Activated naive CD4-positive, alpha-beta T cell treated with anti-CD3 and anti-CD28 coated beads, Interleukin-2, amount 50 U/mL, for 16 hours (primary cell): ENCODE measurements around the gene MRPL57.
"Not testable (repeated sequence)": the region's sequence is repeated elsewhere in the genome, so short reads cannot be mapped to it uniquely, and the experiment has no call there.

Experiments
- DNase-seq: peaks from one replicate; pipeline ENCODE4 v3.0.0-alpha.2; 2020

Gene MRPL57

GRCh38 chr13:21176215-21176981 is at the start of gene MRPL57, which contains the start of gene SKA3:
Gene MRPL57, plus strand, starts transcription at chr13:21176658. Its CDS starts 259 bp downstream, at chr13:21176917.
Gene SKA3, minus strand, starts transcription at chr13:21176552. Its CDS starts 75 bp downstream, at chr13:21176477.
- DNase-seq = peak; percentile 94

DNA sequence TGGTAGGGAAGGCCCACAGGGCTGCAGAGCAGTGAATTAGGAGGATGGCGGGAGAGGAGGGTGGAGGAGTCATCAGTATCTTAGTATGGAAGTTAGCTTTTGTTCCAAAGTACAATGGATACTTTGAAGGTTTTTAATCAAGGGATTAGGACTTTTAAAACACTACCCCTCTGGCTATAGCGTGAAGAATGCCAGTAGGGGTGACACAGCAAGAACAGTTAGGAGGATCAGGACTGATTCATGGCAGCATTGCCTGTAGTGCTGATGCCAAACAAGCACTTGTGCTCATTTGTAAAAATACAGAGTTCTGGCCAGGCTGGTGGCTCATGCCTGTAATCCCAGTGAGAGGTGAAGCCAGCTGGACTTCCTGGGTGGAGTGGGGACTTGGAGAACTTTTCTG is 46.3 kb upstream of the MRPL57 start:
- DNase-seq = no peak

DNA sequence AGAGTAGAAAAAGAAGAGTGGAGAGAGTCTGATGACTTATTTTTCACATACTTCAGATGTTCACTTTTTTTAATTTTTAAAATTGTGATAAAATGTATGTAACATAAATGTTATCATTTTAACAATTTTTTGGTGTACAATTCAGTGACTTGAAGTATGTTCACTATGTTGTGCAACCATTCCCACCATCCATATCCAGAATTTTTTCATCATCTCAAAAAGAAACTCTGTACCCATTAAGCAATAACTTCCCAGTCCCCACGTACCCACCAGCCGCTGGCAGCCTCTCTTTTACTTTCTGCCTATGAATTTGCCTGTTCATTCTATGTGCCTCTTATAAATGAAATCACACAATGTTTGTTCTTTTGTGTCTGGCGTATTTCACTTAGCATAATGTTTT is 43.4 kb upstream of the MRPL57 start:
- DNase-seq = no peak

GRCh38 chr13:21134475-21134874 is 42.0 kb upstream of the MRPL57 start:
- no peak for DNase-seq

- not testable (repeated sequence) for DNase-seq
Observed at GRCh38 chr13:21135833-21136232, 40.6 kb upstream of the MRPL57 start.

- no peak for DNase-seq
Observed at GRCh38 chr13:21137696-21138095, 38.8 kb upstream of the MRPL57 start.

DNA sequence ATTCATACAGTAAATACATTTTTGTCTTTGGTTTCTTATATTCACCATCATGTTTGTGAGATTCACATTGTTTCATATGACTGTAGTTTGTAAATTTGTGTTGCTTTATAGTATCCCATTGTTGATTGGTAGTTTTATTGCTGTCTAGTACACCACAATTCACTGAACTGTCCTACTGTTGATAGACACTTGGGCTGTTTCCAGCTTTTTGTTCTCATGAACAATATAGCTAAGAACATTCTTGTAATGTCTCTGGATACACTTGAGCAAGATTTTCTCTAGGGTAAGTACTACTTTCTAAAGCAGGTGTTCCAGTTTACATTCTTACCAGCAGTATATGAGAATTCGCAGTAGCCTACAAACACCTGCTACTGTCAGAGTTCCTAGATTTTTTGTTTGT is 37.9 kb upstream of the MRPL57 start:
- DNase-seq = no peak

DNA sequence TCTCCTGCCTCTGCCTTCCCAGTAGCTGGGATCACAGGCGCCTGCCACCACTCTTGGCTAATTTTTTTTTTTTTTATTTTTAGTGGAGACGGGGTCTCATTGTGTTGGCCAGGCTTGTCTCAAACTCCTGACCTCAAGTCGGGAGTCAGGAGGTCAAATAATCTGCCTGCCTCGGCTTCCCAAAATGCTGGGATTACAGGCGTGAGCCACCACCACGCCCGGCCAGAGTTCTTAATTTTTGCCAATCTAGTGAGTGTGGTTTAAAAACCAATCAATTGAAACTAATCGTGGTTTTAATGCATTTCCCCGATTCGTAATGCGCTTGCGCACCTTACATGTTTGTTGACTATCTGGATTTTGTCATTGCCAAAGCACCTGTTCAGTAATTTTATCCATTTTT is 37.1 kb upstream of the MRPL57 start:
- DNase-seq = no peak

- no peak for DNase-seq
Observed at GRCh38 chr13:21142766-21143165, 33.7 kb upstream of the MRPL57 start.

DNA sequence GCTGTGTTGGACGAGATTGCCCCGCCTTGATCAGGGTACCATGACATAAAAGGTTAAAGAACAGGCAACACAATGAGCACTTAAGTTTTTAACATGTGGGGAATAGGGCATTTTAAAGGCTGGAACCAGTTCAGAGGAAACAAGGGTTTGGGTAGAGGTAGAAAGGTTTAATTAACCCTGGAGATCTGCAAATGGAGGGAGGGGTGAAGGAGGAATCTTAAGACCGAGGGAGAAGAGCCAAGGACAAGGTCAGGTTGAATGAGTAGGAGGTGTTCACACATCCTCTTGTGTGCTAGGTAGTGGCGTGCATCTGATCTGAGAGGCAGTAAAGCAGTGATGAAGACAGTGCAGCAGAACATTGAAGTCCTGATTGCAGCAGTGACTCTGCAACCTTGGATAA is 28.6 kb upstream of the MRPL57 start:
- no peak for DNase-seq

DNA sequence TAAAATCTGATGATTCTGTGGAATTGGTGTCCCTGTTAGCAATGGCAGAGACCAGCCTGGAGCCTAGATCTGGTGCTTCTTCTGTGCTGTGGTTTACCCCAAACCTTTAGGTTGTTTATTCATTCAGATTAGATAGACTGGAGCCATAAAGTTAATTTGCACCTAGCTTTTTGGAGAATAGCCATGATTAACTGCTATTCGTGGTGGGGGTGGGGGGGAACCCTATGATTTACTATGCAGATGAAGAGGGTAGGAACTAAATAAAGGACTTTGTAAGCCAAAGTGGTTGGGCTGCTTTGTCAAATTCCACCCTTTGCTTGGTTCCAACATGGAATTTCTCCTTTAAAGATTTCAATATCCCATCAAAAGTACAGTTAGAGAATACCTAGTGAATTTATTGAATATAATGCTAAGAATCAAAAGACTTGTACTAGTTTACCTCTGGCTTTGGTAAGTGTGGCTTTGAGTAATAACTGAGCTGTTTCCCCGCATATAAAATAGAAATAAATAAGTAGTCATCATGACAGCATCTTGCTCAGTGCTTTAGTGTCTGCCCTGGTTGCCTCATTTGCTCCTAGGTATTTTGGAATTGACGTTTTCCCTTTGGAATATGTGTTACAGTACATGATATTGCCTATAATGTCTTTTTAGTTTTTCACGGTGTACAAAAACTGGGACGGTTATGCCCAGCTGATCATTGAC is 27.8 kb upstream of the MRPL57 start:
- DNase-seq = no peak

DNA sequence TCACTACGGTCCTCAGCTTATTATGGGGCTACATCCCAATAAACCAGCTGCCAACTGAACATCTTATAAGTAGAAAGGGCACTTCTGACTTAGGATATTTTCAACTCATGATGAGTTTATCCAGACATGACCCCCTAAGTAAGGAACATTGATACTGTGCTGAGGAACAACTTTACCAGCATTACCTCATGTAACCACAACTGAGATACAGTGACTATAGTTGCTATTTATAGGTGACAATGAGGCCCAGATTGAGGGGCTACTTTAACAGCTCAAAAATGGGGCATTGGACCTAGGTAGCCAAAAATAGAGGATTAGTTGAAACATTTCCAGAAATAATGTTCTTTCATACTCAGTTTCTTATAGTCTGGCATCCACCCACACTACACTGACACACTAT is 26.9 kb upstream of the MRPL57 start:
- no peak for DNase-seq

DNA sequence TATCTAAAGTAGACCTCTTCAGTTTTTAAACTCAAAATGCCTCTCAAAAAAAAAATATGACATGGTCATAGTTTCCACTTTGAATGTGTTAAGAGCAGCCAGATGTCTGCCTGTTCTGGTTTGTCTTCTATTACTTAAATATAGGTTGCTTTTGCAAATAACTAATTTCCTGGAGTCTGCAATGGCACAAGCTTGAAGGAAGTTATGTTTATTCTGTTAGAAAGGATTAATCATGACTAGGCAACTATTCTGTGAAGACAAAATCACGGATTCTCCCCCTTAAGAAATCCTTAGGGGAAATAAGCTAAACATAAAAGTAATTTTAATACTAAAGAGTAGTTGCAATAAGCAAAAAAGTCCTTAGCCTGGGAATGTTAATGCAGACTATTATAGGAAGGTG is 26.4 kb upstream of the MRPL57 start:
- DNase-seq = no peak

GRCh38 chr13:21152251-21152899 is 24.1 kb upstream of the MRPL57 start:
- no peak for DNase-seq

DNA sequence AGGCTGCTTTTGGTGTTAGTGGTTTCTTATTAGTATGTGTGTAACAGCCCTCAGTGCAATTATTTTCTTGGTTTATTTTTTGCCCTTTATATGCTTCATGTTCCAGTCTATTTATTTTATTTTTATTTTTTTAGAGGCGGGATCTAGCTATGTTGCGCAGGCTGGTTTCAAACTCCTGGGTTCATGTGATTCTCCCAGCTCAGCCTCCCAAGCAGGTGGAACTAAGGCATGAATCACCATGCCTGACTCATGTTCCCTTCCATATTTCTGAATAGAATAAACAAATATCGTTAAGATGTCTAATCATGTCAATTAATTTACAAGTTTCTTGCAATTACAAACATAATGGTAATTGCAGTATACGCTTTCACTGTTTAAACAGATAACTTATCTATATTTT is 11.8 kb upstream of the MRPL57 start:
- no peak for DNase-seq

DNA sequence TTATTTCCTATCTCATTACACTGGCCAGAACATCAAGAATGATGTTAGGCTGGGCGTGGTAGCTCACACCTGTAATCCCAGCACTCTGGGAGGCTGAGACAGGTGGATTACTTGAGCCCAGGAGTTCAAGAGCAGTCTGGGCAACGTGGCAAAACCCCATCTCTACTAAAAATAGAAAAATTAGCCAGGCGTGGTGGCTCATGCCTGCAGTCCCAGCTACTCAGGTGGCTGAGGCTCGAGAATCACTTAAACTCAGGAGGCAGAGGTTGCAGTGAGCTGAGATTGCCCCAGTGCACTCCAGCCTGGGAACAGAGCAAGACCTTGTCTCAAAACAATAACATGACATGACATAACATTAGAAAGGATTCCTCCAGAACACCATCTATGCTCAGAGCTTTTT is 10.9 kb upstream of the MRPL57 start:
- DNase-seq = not testable (repeated sequence)

DNA sequence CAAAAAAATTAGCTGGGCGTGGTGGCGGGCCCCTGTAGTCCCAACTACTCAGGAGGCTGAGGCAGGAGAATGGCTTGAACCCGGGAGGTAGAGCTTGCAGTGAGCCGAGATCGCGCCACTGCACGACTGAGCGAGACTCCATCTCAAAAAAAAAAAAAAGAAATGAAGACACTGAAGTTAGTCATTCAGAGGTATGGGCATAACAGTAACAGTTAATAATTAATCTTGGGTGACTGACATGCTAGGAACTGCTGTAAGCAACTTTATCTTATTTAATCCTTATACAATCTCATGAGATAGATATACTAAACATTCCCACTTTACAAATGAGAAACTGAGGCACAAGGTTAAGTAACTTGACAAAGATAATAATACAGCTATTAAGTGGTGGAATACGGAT is 5.0 kb upstream of the MRPL57 start:
- no peak for DNase-seq

- DNase-seq = not testable (repeated sequence)
Observed at GRCh38 chr13:21173767-21174166, 2.7 kb upstream of the MRPL57 start.

GRCh38 chr13:21175656-21176214 is 723 bp upstream of the MRPL57 start:
- DNase-seq = no peak

GRCh38 chr13:21176982-21177284 is 475 bp downstream of the MRPL57 start:
- peak; percentile 47 for DNase-seq

- no peak for DNase-seq
Observed at GRCh38 chr13:21181671-21182070, 5.2 kb downstream of the MRPL57 start.

- not testable (repeated sequence) for DNase-seq
Observed at GRCh38 chr13:21186410-21186809, 10.0 kb downstream of the MRPL57 start.

DNA sequence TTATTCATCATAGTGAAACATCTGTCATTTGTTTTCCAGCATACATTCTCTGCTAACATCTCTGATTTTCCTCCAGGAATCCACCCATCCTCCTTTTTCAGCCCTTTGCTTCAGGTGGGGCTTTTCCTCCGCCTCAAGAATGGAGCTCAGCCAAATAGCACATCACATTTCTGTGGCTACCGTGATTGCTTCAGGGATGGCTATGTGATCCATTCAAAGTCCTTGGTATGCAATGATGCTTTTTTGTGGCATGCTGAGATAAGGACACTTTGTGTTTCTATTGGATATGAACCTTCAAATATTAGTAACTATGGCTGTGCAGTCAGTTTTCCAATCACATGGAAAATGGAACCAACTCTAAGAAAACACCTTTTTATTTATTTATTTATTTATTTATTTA is 18.3 kb downstream of the MRPL57 start:
- DNase-seq = not testable (repeated sequence)
